ENCODE data around the gene NPTX1.

DNA sequence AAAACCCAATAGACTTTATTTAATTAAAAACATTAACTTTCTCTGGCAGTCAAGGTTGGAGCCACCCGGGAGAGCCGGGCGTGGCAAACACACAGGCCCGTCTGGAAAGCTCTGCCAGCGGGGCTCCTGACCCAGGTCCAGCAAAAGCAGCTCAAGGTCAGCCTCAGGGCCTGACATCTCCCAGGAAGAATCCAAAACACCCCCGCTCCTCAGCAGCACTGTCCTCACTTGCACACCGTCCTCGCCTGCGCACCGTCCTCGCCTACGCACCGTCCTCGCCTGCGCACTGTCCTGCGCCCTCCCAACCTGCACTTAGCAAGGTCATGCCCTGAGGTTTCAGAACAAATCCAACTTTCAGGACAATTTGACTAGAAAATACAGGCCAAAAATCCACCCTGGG is 36.8 kb upstream of the NPTX1 start:
- TF ChIP-seq, protein P1, sequence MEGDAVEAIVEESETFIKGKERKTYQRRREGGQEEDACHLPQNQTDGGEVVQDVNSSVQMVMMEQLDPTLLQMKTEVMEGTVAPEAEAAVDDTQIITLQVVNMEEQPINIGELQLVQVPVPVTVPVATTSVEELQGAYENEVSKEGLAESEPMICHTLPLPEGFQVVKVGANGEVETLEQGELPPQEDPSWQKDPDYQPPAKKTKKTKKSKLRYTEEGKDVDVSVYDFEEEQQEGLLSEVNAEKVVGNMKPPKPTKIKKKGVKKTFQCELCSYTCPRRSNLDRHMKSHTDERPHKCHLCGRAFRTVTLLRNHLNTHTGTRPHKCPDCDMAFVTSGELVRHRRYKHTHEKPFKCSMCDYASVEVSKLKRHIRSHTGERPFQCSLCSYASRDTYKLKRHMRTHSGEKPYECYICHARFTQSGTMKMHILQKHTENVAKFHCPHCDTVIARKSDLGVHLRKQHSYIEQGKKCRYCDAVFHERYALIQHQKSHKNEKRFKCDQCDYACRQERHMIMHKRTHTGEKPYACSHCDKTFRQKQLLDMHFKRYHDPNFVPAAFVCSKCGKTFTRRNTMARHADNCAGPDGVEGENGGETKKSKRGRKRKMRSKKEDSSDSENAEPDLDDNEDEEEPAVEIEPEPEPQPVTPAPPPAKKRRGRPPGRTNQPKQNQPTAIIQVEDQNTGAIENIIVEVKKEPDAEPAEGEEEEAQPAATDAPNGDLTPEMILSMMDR (IDR thresholded peaks at IDR 0.05; ENCODE audit: insufficient read depth, low read length, poor library complexity, severe bottlenecking) = no peak
- no peak for TF ChIP-seq EZH2phosphoT487 (conservative IDR thresholded peaks at IDR 0.05; ENCODE audit: low read length)
